DMS53 treated with DMSO at 0.1 percent for 48 hours (cell line): Measurements from ENCODE around the gene CPEB1.

ENCODE experiments used
- DNase-seq: peaks from one replicate; lab custom pipeline; 2025; ENCODE audit not compliant: unreplicated experiment; lab: John Stamatoyannopoulos, UW

Gene CPEB1

GRCh38 chr15:82647045-82647834 lies at the start of gene CPEB1:
TSS of gene CPEB1 (minus strand) at chr15:82647363. CDS start at chr15:82628459, 18,904 bp downstream.
- DNase-seq: no peak

DNA sequence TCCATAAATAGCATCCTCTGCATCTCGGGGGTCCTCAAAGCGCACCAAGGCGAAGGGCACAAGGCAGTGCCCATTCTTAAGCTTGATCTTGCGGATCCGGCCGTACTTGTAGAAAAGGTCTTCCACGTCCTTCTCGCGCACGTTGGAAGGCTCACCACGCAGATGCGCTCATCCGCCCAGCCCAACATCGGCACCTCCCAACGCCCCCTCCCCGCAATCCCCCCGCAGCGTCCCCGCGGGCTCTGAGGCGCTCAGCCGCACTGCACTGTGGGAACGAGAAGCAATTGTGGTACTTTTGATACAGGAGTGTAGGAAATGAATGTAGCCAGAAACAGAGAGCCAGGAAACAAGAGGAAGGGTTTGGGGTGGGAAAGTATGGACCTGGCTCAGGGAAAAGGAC lies 45.0 kb upstream of the CPEB1 start:
- no peak for DNase-seq

DNA sequence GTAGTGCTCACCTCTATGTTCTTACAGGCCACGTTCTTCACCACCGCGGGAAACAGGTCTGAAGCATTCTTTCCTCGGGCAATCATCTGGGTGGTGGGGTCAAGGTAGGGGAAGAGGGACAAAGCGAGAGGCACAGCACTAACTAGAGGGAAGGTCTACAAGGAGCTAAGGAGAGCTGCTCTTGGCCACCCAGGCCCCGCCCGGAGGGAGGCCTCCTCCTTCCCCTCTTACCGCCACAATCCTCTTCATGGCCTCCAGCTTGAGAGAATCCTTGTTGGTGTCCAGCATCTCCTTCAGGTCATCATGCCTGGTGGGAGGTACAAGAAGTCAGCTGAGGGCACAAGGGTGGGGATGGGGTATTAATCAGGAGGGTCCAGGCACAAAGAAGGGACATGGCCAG lies 42.0 kb upstream of the CPEB1 start:
- DNase-seq: no peak

DNA sequence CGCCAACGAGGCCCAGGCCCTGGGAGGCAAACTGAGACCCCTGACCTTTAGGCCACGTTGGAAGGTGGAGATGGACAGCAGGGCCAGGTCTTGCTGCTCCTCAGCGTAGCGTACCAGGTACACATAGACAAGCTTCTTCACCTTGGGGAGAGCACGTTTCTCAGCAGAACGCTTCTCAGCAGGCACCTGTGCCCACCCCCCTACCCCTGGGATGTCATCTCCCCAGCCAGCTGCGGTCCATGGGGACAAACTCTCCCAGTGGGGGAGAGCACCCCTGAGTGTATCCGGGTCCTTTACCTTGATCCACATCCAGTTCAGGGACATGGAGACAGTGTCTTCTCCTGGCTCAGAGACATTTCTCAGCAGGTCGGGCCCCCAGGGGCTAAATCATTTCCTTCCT lies 41.5 kb upstream of the CPEB1 start:
- no peak for DNase-seq

DNA sequence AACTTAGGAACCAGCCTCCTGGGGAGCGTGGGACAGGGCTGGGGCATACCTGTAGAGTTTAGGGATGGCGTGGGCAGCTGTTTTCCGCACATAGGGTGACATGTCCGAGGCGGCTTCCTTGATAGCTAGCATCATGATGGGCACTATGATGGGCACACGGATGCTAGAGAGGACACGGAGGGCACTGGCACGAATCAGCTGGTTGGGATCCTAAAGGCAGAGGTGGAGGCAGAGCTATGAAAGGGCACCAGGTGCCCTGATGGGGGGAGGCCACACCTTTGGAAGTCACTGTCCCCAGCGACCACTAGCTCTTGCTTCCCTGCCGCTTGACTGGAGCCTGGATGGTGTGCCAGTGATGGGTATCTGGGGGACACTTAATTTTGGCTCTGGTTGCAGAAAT lies 34.2 kb upstream of the CPEB1 start:
- no peak for DNase-seq

DNA sequence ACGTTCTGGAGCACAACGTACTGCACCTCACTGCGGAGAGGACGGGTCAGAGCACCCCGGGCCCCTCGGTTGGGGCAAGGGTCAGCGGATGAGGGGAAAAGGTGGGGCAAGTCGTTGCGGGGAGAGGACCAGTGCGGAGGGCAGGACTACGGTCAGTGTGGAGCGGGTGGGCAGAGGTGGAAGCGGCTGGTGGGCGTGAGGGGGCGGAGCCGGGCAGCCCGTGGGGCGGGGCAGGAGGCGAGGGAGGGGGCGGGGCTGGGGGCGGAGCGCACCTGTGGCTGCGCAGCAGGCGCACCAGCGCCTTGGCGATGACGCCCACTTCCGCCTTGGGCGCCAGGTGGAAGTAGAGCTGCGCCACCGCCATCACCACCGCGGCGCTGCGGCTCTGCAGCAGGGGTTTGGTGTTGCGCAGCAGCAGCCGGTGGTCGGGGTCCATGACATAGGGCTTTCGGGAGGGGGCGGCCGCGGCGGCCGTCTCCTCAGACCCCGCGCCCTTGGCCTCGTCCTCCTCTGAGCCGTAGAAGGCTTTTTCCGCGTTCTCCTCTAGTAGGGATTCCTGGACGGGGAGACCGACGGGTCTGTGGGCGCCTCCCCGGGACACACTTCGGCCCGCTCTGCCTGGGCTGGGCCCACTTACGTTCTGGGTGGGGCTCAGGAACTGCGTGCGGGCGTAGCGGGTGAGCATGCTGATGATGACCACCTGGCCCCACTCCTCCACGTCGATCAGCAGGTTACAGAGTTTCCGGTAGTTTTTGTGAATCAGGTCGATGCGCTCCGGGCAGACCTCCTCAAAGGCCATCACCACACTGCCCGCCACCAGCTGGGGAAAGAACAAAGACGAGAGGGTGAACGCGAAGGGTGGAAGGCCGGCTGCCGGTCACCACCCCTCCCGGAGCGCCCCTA lies 33.3 kb upstream of the CPEB1 start:
- peak; percentile 42 for DNase-seq

DNA sequence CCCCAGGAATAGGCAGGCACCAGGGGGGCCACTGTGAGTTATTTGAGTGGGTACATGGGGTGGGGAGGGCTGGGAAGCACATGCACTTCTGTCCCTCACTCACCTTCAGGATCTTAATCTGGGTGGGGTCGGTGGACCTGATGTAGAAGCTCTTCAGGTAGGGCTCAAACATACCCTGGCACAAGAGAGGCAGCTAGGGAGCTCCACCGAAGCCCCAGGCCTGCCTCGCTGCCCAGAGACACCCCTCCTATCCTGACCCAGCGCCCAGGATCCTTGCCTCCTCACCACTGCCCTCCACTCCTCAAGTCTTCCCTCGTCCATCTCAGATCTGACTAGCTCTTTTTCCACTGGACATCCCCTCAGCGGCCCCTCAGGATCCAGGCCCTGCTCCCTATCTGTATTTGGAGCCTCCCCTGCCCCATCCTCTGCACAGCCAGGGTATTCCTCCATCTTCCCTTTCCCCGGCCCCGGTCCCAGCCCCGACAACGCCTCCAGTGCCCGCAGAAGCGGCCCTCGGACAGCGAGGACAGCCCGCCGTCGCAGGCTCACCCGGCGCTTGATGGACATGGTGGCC lies 32.5 kb upstream of the CPEB1 start:
- DNase-seq: no peak

DNA sequence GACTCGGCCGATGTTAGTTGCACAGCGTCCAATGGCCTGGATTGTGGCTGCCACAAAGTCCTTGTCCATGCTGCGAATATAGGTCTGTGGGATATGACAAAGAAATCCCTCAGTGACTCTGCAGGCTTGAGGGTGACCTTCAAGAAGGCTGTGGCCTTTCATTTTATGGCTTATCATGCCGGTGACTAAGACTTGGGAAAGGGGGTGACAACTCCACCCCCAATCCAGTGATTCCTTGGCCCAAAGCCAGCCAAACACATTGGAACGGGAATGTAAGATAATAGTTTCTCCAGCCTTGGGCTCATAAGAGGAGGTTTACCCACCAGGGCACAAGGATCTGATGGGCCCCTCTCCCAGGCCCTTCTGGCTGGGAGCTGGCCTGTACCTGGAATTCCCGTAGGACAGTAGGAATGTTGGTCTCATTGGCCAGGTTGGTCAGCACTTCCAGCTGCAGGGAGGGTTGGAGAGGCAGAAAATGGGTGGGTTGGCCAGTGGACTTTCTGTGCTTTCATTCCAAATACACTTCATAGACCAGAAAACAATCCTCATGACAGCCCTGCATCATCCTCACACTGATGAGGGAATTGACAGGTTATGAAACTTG lies 30.7 kb upstream of the CPEB1 start:
- DNase-seq: no peak

- DNase-seq: no peak
These were observed 27.7 kb upstream of the CPEB1 start for GRCh38 chr15:82674873-82675272.

GRCh38 chr15:82670699-82671098 lies 23.5 kb upstream of the CPEB1 start:
- DNase-seq: no peak

- no peak for DNase-seq
These were observed 19.4 kb upstream of the CPEB1 start for GRCh38 chr15:82666606-82667005.

DNA sequence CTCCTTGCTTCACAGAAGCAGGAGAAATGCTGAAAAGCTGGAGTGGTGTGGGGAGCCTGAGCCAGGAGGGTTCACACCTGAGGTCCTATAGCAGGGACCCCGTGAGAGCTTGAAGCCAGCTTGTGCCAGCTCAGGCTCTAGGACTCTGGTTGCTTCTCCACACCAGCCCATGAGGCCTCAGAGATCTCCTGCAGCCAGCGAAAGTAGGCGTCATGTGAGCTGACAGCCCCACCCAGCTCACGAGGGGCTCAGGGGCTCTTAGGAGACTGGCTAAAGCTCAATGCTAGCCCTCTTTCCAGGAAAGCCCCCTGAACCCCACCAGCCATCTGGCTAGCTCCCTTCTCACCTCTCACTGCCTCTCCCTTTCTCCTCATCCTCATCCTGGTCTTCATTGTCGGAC lies 16.9 kb upstream of the CPEB1 start:
- DNase-seq: no peak

DNA sequence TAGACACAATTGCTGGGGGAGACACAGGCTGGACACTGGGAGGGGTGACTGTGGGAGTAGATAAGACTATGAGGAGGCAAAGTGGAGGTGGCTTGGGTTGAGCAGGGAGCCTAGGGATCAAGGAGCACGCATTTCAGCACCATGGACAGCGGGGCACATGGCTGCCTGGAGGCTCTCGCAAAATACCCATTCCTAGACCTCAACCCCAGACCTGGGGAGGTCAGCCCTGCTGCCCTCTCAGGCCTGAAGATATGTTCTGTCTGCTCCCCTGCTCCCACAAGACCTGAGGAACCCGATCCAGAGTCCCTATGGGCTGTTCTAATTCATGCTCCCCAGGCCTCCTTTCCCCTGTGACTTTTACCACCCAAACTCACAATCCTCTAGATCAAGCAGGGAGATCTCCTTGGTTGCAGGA lies 16.0 kb upstream of the CPEB1 start:
- no peak for DNase-seq

DNA sequence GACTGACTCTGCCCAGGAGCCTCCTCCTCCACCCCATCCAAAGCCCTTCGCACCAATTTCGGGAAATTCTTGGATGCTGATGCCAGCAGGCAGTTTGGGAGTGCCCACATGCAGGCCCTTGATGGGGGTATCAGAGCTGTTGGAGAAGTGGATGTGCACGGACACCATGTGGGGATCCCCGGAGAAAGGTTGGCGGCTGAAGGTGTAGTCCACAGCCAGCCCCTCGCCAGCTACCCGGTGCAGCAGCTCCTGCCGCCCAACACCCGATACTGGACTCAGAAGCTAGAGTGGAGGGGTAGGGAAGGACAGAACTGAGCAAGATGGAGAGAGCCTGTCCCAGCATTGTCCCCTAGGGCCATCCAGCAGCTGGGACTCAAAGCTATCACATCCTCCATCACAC lies 15.5 kb upstream of the CPEB1 start:
- no peak for DNase-seq

DNA sequence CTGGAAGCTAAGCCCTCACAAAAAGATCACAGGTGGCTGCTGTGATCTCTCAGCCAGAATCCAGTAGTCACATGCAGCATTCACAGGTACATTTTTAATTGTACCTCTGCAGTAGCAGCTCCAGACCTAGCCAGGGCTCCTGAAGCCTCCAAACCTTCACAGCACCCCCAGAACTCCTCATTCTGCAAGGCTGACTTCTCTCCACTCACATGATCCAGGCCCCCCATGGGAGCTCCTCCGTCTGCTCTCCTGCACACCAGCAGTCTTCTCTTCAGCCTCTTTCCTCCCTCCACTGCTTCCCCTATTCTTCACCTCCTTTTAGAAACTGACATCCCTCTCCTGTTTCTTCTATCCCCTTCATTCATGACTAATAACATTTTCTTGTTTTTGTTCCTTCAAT lies 13.2 kb upstream of the CPEB1 start:
- DNase-seq: no peak

DNA sequence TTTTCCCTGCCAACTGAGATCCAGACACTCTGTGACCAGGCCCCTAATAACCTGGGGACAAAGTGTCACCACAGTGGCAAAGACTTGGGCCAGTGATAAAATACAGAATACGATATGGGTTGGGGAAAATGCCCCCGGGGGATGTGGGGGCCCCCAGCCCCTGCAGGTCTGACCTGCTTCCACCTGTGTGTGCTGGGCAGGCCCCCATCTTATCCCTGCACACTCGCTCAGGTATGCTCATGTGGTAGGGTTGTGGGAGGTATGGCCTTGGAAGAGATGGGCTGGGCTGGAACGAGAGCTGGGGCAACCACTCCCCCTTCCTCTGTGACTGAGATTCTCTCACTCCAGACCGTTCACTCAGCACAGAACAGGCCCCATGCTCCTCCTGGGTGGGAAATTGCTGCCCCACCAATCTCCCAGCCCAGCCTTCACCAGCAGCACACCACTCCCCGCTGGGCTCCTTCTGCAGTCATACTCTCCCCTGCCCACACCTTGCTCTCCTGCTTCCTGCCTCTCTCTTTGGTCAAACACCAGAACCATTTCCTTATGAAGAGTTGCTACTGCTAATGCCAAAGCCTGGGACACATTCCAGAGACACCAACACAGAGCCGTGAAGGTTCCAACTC lies 9.6 kb upstream of the CPEB1 start:
- DNase-seq: no peak

- no peak for DNase-seq
These were observed 8.4 kb upstream of the CPEB1 start for GRCh38 chr15:82655606-82656005.

DNA sequence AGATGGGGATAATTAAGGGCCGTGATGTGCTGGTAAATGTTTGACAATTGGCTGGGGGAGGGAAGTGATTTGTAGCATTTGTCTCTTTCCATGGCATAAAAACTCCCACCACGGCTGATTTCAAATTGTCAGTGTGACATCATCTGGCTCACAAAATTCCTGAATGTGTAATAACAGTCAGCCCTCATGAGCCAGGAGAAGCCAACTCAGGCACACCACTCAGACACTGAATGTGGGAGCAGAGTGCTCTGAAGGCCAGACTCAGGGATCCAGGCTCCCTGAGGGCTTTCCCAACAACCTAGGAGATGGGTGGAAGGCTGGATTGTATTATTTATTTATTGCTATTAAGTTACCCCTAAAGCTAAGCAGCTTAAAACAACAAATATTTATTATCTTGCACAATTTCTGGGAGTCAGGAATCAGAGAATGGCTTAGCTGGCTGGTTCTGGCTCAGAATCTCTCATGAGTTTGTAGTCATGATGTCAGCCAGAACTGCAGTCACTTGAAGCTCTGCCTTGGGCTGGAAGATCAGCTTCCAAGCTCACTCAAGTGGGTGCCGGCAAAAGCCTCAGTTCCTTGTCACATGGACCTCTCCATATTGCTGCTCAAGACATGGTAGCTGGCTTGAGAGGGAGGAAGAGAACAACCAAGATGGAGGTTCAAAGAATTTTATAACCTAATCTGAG lies 6.5 kb upstream of the CPEB1 start:
- DNase-seq: no peak

GRCh38 chr15:82651708-82652107 lies 4.5 kb upstream of the CPEB1 start:
- no peak for DNase-seq

GRCh38 chr15:82650046-82650670 lies 3.0 kb upstream of the CPEB1 start:
- DNase-seq: no peak
